SU-DHL-6 (cell line): ENCODE results near the gene LYSMD4.

Experiments used
- H2AFZ ChIP-seq: fragments of 200-600 bp; sonication (generic); 2 replicates; pipeline ENCODE4 v1.6.1; 2014; ENCODE audit warnings: low read depth, mild to moderate bottlenecking, moderate library complexity, mixed read lengths, antibody characterized with exemption, low read length; ENCODE audit not compliant: severe bottlenecking
- H3F3A ChIP-seq: fragments of 200-600 bp; shearing (Covaris generic); 2 replicates; pipeline ENCODE4 v1.6.0; 2016; ENCODE audit warnings: antibody characterized with exemption, mild to moderate bottlenecking; ENCODE audit not compliant: insufficient read depth
- H3K27ac ChIP-seq: fragments of 200-600 bp; sonication (generic); 2 replicates; pipeline ENCODE4 v1.5.1; 2016; ENCODE audit warnings: low read depth, mild to moderate bottlenecking, low read length, moderate library complexity, mixed read lengths
- H3K27me3 ChIP-seq: fragments of 200-600 bp; sonication (generic), shearing (Covaris generic); 2 replicates; pipeline ENCODE4 v1.6.0; 2014; ENCODE audit warnings: mild to moderate bottlenecking, low read length
- H3K36me3 ChIP-seq: fragments of 200-600 bp; sonication (generic); 2 replicates; pipeline ENCODE4 v1.6.1; 2014; ENCODE audit warnings: mild to moderate bottlenecking, low read length, mixed read lengths
- H3K4me2 ChIP-seq: fragments of 300-600, 200-600 bp; shearing (Covaris generic), sonication (generic); 2 replicates; pipeline ENCODE4 v1.6.0; 2014; ENCODE audit warnings: low read length, low read depth, mild to moderate bottlenecking; ENCODE audit not compliant: poor library complexity, severe bottlenecking
- H3K4me3 ChIP-seq: fragments of 200-600 bp; sonication (generic); 2 replicates; pipeline ENCODE4 v1.5.1; 2014; ENCODE audit warnings: antibody characterized with exemption, low read length, mild to moderate bottlenecking, mixed read lengths; ENCODE audit not compliant: insufficient read depth, poor library complexity, severe bottlenecking
- H3K79me2 ChIP-seq: fragments of 200-600 bp; sonication (generic); 2 replicates; pipeline ENCODE4 v1.6.1; 2014; ENCODE audit warnings: mild to moderate bottlenecking, low read length, moderate library complexity; ENCODE audit not compliant: insufficient read depth
- H3K9ac ChIP-seq: fragments of 200-600 bp; sonication (generic); 2 replicates; pipeline ENCODE4 v1.7.0; 2014; ENCODE audit warnings: mild to moderate bottlenecking, low read length
- H3K9me2 ChIP-seq: fragments of 200-600 bp; sonication (generic); replicated peaks from 2 replicates; pipeline ENCODE4 v1.6.1; 2014; ENCODE audit warnings: low read length; ENCODE audit not compliant: insufficient read depth
- H3K9me3 ChIP-seq: fragments of 200-600 bp; sonication (generic); 2 replicates; pipeline ENCODE4 v1.6.1; 2014; ENCODE audit warnings: low read length, mixed read lengths; ENCODE audit not compliant: insufficient read depth
- H4K20me1 ChIP-seq: fragments of 200-600 bp; sonication (generic); 2 replicates; pipeline ENCODE4 v1.6.1; 2014; ENCODE audit warnings: low read depth, mild to moderate bottlenecking, antibody characterized with exemption, low read length, moderate library complexity, mixed read lengths
- EZH2phosphoT487 ChIP-seq: fragments of 200-600 bp; sonication (generic), shearing (Covaris generic); conservative IDR thresholded peaks from 2 replicates; pipeline ENCODE4 v1.6.1; 2018; ENCODE audit warnings: mild to moderate bottlenecking, antibody characterized with exemption, low read length, moderate library complexity, mixed read lengths
- TF ChIP-seq, protein P1 (sequence below): fragments of 200-600 bp; sonication (generic); IDR thresholded peaks from one replicate; pipeline ENCODE4 v1.5.1; 2017; ENCODE audit warnings: antibody characterized with exemption, mild to moderate bottlenecking, low read length, moderate library complexity; ENCODE audit not compliant: insufficient read depth, poor library complexity, severe bottlenecking

The LYSMD4 gene

GRCh38 chr15:99728916-99729315 is 4.3 kb downstream of the LYSMD4 start:
- no peaks in the 10 kb centered on the region for H3K36me3 ChIP-seq
- no peak overlapping the region for H2AFZ ChIP-seq
- H3K4me3 ChIP-seq, result no peak overlapping the region
- H4K20me1 ChIP-seq, result no peaks in the 10 kb centered on the region
- no peaks in the 10 kb centered on the region for H3F3A ChIP-seq
- no peaks in the 10 kb centered on the region for H3K9me3 ChIP-seq
- TF ChIP-seq, protein P1, sequence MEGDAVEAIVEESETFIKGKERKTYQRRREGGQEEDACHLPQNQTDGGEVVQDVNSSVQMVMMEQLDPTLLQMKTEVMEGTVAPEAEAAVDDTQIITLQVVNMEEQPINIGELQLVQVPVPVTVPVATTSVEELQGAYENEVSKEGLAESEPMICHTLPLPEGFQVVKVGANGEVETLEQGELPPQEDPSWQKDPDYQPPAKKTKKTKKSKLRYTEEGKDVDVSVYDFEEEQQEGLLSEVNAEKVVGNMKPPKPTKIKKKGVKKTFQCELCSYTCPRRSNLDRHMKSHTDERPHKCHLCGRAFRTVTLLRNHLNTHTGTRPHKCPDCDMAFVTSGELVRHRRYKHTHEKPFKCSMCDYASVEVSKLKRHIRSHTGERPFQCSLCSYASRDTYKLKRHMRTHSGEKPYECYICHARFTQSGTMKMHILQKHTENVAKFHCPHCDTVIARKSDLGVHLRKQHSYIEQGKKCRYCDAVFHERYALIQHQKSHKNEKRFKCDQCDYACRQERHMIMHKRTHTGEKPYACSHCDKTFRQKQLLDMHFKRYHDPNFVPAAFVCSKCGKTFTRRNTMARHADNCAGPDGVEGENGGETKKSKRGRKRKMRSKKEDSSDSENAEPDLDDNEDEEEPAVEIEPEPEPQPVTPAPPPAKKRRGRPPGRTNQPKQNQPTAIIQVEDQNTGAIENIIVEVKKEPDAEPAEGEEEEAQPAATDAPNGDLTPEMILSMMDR, result no peak
- TF ChIP-seq EZH2phosphoT487, result no peak
- H3K9me2 ChIP-seq, result no peaks in the 10 kb centered on the region
- H3K9ac ChIP-seq, result no peak overlapping the region
- H3K27ac ChIP-seq, result no peak overlapping the region
- H3K27me3 ChIP-seq, result no peaks in the 10 kb centered on the region
- no peaks in the 10 kb centered on the region for H3K79me2 ChIP-seq
- no peak overlapping the region for H3K4me2 ChIP-seq

GRCh38 chr15:99727733-99728132 is 5.5 kb downstream of the LYSMD4 start:
- Histone ChIP-seq H3K27ac (no peak overlapping the region), H3K9ac (no peak overlapping the region), H3K27me3 (no peaks in the 10 kb centered on the region), H4K20me1 (no peaks in the 10 kb centered on the region), H3K9me2 (no peaks in the 10 kb centered on the region), H3K4me2 (no peak overlapping the region), H2AFZ (no peak overlapping the region), H3K4me3 (no peak overlapping the region), H3K9me3 (no peaks in the 10 kb centered on the region), H3F3A (no peaks in the 10 kb centered on the region), H3K36me3 (no peaks in the 10 kb centered on the region), H3K79me2 (no peaks in the 10 kb centered on the region)
- TF ChIP-seq, protein P1, result no peak
- no peak for TF ChIP-seq EZH2phosphoT487

- no peaks in the 10 kb centered on the region for H3K27me3 ChIP-seq
- H2AFZ ChIP-seq, result no peak overlapping the region
- H4K20me1 ChIP-seq, result no peaks in the 10 kb centered on the region
- no peaks in the 10 kb centered on the region for H3K9me3 ChIP-seq
- no peak overlapping the region for H3K4me3 ChIP-seq
- TF ChIP-seq, protein P1, result no peak
- no peak for TF ChIP-seq EZH2phosphoT487
- H3K4me2 ChIP-seq, result no peak overlapping the region
- H3K27ac ChIP-seq, result no peak overlapping the region
- H3K9ac ChIP-seq, result no peak overlapping the region
- no peaks in the 10 kb centered on the region for H3K79me2 ChIP-seq
- no peaks in the 10 kb centered on the region for H3F3A ChIP-seq
- H3K36me3 ChIP-seq, result no peaks in the 10 kb centered on the region
- H3K9me2 ChIP-seq, result no peaks in the 10 kb centered on the region
Measured at GRCh38 chr15:99727330-99727729, 5.9 kb downstream of the LYSMD4 start.
